Natural killer cell (primary cell): ENCODE results near the gene RGS7BP. TPM values are rescaled to one million over a fixed set of nuclear protein-coding genes. Genes with fewer than 3 reads are reported as not detected.

Experiments
- ATAC-seq, 3 donors: fragments of 150-1000 bp in 2 of 3; fragments of 200-7000 bp in 1 of 3; cut with Tn5 transposase; 1 replicate in 1 of 3; 2 replicates in 2 of 3; pipeline ENCODE4 v1.10.0; 2021; ENCODE audit warnings: mild to moderate bottlenecking in 2 of 3, moderate library complexity in 2 of 3
- DNase-seq, 2 donors: peaks; one replicate each; pipeline versions ENCODE4 v3.0.0 to v3.0.0-alpha.2; 2013 to 2021; ENCODE audit warnings: mixed read lengths in 1 of 2
- H3K27ac ChIP-seq: one replicate; pipeline ENCODE4 v1.5.1; 2013; ENCODE audit warnings: mild to moderate bottlenecking, low read length
- H3K27me3 ChIP-seq: one replicate; pipeline ENCODE4 v1.6.1; 2013; ENCODE audit warnings: low read length; ENCODE audit not compliant: control insufficient read depth, insufficient read depth
- H3K36me3 ChIP-seq: one replicate; pipeline ENCODE4 v1.6.1; 2013; ENCODE audit warnings: low read length; ENCODE audit not compliant: control insufficient read depth, insufficient read depth
- H3K4me1 ChIP-seq: one replicate; pipeline ENCODE4 v1.6.1; 2013; ENCODE audit warnings: low read length; ENCODE audit not compliant: control insufficient read depth, insufficient read depth
- H3K4me3 ChIP-seq: one replicate; pipeline ENCODE4 v1.5.1; 2013; ENCODE audit warnings: low read length
- H3K9me3 ChIP-seq: one replicate; pipeline ENCODE4 v1.6.1; 2013; ENCODE audit warnings: low read length; ENCODE audit not compliant: control insufficient read depth, insufficient read depth
- H3K27ac Mint-ChIP-seq, 2 donors: one replicate each; pipeline ENCODE4 v1.8.0; 2022; ENCODE audit warnings: mild to moderate bottlenecking in 2 of 2, mixed read lengths in 2 of 2, moderate library complexity in 1 of 2
- H3K27me3 Mint-ChIP-seq, 2 donors: one replicate each; pipeline ENCODE4 v1.8.0; 2022; ENCODE audit warnings: low read depth in 2 of 2, mixed read lengths in 2 of 2
- H3K36me3 Mint-ChIP-seq: one replicate; pipeline ENCODE4 v1.8.0; 2022; ENCODE audit warnings: mixed read lengths
- H3K4me1 Mint-ChIP-seq, 2 donors: one replicate each; pipeline ENCODE4 v1.8.0; 2022; ENCODE audit warnings: mixed read lengths in 2 of 2
- H3K4me3 Mint-ChIP-seq: one replicate; pipeline ENCODE4 v1.8.0; 2022; ENCODE audit warnings: mild to moderate bottlenecking, moderate library complexity, mixed read lengths
- H3K9me3 Mint-ChIP-seq, 2 donors: one replicate each; pipeline ENCODE4 v1.8.0; 2022; ENCODE audit warnings: mixed read lengths in 2 of 2
- WGBS: methylation state at CpG from one replicate; pipeline ENCODE4 v1.1.7; 2013; ENCODE audit warnings: missing lambda C conversion rate; ENCODE audit not compliant: insufficient coverage; 5-methylcytosine and 5-hydroxymethylcytosine counted together
- intact Hi-C: fragments of 100-400 bp; cut with micrococcal nuclease; formaldehyde crosslinking; loops from one replicate; pipeline ENCODE4 v1.14.2; 2022
- total RNA-seq, 4 donors: library from RNA; stranded (reverse); fragments of 120-200 nt in 1 of 4; gene quantifications; one replicate each; pipeline versions ENCODE4 v1.2.3 to v1.2.4, GENCODE V29; 2013 to 2022
- TF ChIP-seq, protein P1 (sequence below): fragments of 200-600 bp; IDR thresholded peaks from one replicate; pipeline ENCODE4 v1.8.0; 2022; ENCODE audit warnings: antibody characterized with exemption

The RGS7BP gene
- total RNA-seq, 3 donors from 2014 or later (not counting 1 experiment from before 2014, with no cell fraction given): not detected

- H3K27ac Mint-ChIP-seq: no peak overlapping the region
- no peaks in the 10 kb centered on the region for H3K27me3 ChIP-seq
- WGBS: 95% methylated on average over 2 of the region's 4 CpGs
- peaks cover 22 to 26% of the 10 kb centered on the region in 2 donors for H3K9me3 Mint-ChIP-seq
- peaks cover 12% of the 10 kb centered on the region for H3K36me3 Mint-ChIP-seq
- TF ChIP-seq, protein P1, sequence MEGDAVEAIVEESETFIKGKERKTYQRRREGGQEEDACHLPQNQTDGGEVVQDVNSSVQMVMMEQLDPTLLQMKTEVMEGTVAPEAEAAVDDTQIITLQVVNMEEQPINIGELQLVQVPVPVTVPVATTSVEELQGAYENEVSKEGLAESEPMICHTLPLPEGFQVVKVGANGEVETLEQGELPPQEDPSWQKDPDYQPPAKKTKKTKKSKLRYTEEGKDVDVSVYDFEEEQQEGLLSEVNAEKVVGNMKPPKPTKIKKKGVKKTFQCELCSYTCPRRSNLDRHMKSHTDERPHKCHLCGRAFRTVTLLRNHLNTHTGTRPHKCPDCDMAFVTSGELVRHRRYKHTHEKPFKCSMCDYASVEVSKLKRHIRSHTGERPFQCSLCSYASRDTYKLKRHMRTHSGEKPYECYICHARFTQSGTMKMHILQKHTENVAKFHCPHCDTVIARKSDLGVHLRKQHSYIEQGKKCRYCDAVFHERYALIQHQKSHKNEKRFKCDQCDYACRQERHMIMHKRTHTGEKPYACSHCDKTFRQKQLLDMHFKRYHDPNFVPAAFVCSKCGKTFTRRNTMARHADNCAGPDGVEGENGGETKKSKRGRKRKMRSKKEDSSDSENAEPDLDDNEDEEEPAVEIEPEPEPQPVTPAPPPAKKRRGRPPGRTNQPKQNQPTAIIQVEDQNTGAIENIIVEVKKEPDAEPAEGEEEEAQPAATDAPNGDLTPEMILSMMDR: no peak
- no peaks in the 10 kb centered on the region for H3K36me3 ChIP-seq
- H3K27ac ChIP-seq: no peak overlapping the region
- no peak overlapping the region for H3K4me3 Mint-ChIP-seq
- H3K9me3 ChIP-seq: peaks cover 4% of the 10 kb centered on the region
- no peak overlapping the region for H3K4me3 ChIP-seq
- no peak for ATAC-seq
- DNase-seq: no peak
- H3K4me1 Mint-ChIP-seq: no peaks in the 10 kb centered on the region
- H3K4me1 ChIP-seq: no peaks in the 10 kb centered on the region
- H3K27me3 Mint-ChIP-seq: no peaks in the 10 kb centered on the region
- intact Hi-C loops: no loop called here
Measured at GRCh38 chr5:64462391-64462790, 43.4 kb upstream of the RGS7BP start.

DNA sequence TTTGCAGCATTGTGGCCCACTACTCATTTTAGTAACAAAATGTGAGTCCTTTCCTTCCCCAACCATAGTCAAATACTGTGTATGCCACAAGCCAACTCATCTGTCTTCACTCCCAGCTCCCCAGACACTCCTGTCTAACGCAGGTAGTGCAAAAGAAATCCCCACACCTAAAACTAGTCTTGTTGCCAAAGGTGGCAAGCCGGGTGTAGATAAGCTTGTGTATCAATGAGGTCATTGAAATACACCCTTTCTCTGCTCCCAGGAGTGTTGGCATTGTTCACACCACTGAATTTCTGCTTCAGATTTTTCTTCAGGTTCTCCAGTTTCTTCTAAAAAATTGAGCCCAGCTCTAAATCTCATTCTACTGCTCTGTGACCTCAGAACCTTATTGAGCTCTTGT lies 19.7 kb upstream of the RGS7BP start:
- H3K36me3 ChIP-seq: no peaks in the 10 kb centered on the region
- ATAC-seq: no peak
- TF ChIP-seq, protein P1: no peak
- Mint-ChIP-seq H3K27ac (no peak overlapping the region), H3K9me3 (peaks cover 17% of the 10 kb centered on the region in 2 donors), H3K36me3 (no peaks in the 10 kb centered on the region), H3K27me3 (no peaks in the 10 kb centered on the region), H3K4me1 (no peaks in the 10 kb centered on the region), H3K4me3 (no peak overlapping the region)
- intact Hi-C loops: no loop called here
- H3K9me3 ChIP-seq: peaks cover 4% of the 10 kb centered on the region
- 60% methylated on average over 1 of the region's 2 CpGs for WGBS
- no peak overlapping the region for H3K27ac ChIP-seq
- no peaks in the 10 kb centered on the region for H3K4me1 ChIP-seq
- H3K4me3 ChIP-seq: no peak overlapping the region
- DNase-seq: no peak
- H3K27me3 ChIP-seq: no peaks in the 10 kb centered on the region

DNA sequence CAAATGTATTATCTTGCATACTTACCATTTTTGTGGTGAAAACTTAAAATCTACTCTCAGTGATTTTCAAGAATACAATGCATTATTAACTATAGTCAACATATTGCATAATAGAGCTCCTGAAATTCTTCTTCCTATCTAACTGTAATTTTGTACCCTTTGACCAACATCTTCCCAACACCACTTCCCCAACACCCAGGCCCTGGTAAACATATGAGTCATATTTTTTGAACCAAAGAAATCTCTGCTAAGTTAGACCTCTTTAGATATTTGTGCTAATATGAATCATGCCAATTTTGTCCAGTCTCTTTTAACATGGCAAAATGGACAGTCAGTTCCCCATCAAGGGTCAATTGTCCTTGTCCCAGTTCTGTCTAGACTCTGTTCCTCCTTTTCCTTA lies 18.5 kb upstream of the RGS7BP start:
- no peaks in the 10 kb centered on the region for H3K4me1 Mint-ChIP-seq
- H3K27ac Mint-ChIP-seq: no peak overlapping the region
- intact Hi-C loops: no loop called here
- H3K9me3 ChIP-seq: peaks cover 4% of the 10 kb centered on the region
- no peaks in the 10 kb centered on the region for H3K27me3 ChIP-seq
- H3K4me3 ChIP-seq: no peak overlapping the region
- no peaks in the 10 kb centered on the region for H3K4me1 ChIP-seq
- peaks cover 17 to 18% of the 10 kb centered on the region in 2 donors for H3K9me3 Mint-ChIP-seq
- H3K27ac ChIP-seq: no peak overlapping the region
- no peak overlapping the region for H3K4me3 Mint-ChIP-seq
- H3K36me3 ChIP-seq: no peaks in the 10 kb centered on the region
- ATAC-seq (no peak), DNase-seq (no peak)
- no peaks in the 10 kb centered on the region for H3K27me3 Mint-ChIP-seq
- no peaks in the 10 kb centered on the region for H3K36me3 Mint-ChIP-seq
- TF ChIP-seq, protein P1: no peak

DNA sequence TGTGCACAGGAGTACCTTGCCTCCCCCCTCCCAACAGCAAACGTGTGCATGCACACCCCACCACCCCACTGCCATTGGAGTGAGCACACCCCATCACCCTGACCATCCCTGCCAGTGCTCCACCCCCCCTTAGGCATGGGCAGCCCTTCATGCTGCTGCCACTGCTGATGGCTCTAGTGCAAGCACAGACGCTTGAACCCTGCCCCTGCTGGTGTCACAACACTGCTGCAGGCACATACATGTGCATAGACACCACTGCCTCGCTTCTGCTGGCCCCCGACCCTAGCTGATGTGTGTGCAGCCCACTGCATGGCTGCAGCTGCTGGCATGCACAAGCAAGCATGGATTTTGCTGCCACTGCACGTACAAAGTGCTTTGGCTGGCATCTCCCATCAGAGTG lies 16.0 kb upstream of the RGS7BP start:
- H3K27me3 Mint-ChIP-seq: no peaks in the 10 kb centered on the region
- TF ChIP-seq, protein P1: no peak
- DNase-seq: no peak
- Histone ChIP-seq H3K9me3 (peaks cover 4% of the 10 kb centered on the region), H3K4me1 (no peaks in the 10 kb centered on the region), H3K36me3 (no peaks in the 10 kb centered on the region), H3K4me3 (no peak overlapping the region), H3K27ac (no peak overlapping the region), H3K27me3 (no peaks in the 10 kb centered on the region)
- H3K9me3 Mint-ChIP-seq: peaks cover 14 to 17% of the 10 kb centered on the region in 2 donors
- no peak overlapping the region for H3K4me3 Mint-ChIP-seq
- H3K27ac Mint-ChIP-seq: no peak overlapping the region
- H3K4me1 Mint-ChIP-seq: no peaks in the 10 kb centered on the region
- ATAC-seq: no peak
- 69% methylated on average over 5 of the region's 5 CpGs for WGBS
- H3K36me3 Mint-ChIP-seq: no peaks in the 10 kb centered on the region
- intact Hi-C loops: no loop called here
